Mucosa of descending colon (tissue), 3 donors: Measurements from ENCODE around the gene THAP7. TPM values are rescaled to one million over a fixed set of nuclear protein-coding genes. Genes with fewer than 3 reads are reported as not detected.

ENCODE experiments used
- ATAC-seq: fragments of 200-7000 bp; cut with Tn5 transposase; one replicate; pipeline ENCODE4 v1.9.1; 2020; ENCODE audit warnings: mild to moderate bottlenecking, moderate library complexity
- DNase-seq, 3 donors: peaks; one replicate each; pipeline ENCODE4 v3.0.0-alpha.2; 2020
- H3K36me3 ChIP-seq: fragments of 200-600 bp; one replicate; pipeline ENCODE4 v1.8.0; 2021; ENCODE audit warnings: low read depth, mild to moderate bottlenecking
- H3K4me1 ChIP-seq: fragments of 200-600 bp; one replicate; pipeline ENCODE4 v1.8.0; 2021; ENCODE audit warnings: low read depth, mild to moderate bottlenecking
- H3K4me3 ChIP-seq: fragments of 200-600 bp; one replicate; pipeline ENCODE4 v1.8.0; 2021; ENCODE audit warnings: mild to moderate bottlenecking
- H3K9me3 ChIP-seq: fragments of 200-600 bp; one replicate; pipeline ENCODE4 v1.8.0; 2021; ENCODE audit warnings: mild to moderate bottlenecking
- intact Hi-C, 2 donors: fragments of 100-400 bp; cut with DNase I in 1 of 2; cut with micrococcal nuclease in 1 of 2; formaldehyde crosslinking; loops; one replicate each; pipeline versions ENCODE4 v1.11.0 to v1.11.1; 2022; cut with DNase I, micrococcal nuclease
- total RNA-seq, 3 donors: library from RNA; stranded (reverse); fragmentation: NEBNext Ultra II Directional in 2 of 3; extraction: Animal tissue kit (Norgen Biotek cat#: 25700) in 2 of 3; gene quantifications; one replicate each; pipeline versions ENCODE4 v1.2.1 to v1.2.4, GENCODE V29; 2021 to 2023
- TF ChIP-seq, protein P1 (sequence below): fragments of 200-600 bp; IDR thresholded peaks from one replicate; pipeline ENCODE4 v1.8.0; 2022; ENCODE audit warnings: antibody characterized with exemption, mild to moderate bottlenecking
- donor health status: DM: no; HTN: no; CAD: no; lungs with moderate emphysema.
- donor health status: DM: no; HTN: no; CAD: no.
- donor health status: DM: no; HTN: yes; CAD: no.

THAP7 gene
- total RNA-seq, 3 donors from 2014 or later: 16.8 to 27.8 (median 19.8) TPM

GRCh38 chr22:20956258-20957101 lies 45.4 kb downstream of the THAP7 start:
- Histone ChIP-seq H3K4me3 (peak overlapping the region; percentile 67), H3K4me1 (peaks cover 54% of the 10 kb centered on the region), H3K9me3 (no peaks in the 10 kb centered on the region), H3K36me3 (no peaks in the 10 kb centered on the region)
- TF ChIP-seq, protein P1, sequence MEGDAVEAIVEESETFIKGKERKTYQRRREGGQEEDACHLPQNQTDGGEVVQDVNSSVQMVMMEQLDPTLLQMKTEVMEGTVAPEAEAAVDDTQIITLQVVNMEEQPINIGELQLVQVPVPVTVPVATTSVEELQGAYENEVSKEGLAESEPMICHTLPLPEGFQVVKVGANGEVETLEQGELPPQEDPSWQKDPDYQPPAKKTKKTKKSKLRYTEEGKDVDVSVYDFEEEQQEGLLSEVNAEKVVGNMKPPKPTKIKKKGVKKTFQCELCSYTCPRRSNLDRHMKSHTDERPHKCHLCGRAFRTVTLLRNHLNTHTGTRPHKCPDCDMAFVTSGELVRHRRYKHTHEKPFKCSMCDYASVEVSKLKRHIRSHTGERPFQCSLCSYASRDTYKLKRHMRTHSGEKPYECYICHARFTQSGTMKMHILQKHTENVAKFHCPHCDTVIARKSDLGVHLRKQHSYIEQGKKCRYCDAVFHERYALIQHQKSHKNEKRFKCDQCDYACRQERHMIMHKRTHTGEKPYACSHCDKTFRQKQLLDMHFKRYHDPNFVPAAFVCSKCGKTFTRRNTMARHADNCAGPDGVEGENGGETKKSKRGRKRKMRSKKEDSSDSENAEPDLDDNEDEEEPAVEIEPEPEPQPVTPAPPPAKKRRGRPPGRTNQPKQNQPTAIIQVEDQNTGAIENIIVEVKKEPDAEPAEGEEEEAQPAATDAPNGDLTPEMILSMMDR: no peak
- ATAC-seq: peak; percentile 59
- DNase-seq: peak; percentile 83 to 86 (median 86)
- intact Hi-C loops: loop anchor here in 1 of 2 donors (5.0 kb wide), 1 partner anchor 39 kb away; the partner anchor contains the start of gene CRKL

DNA sequence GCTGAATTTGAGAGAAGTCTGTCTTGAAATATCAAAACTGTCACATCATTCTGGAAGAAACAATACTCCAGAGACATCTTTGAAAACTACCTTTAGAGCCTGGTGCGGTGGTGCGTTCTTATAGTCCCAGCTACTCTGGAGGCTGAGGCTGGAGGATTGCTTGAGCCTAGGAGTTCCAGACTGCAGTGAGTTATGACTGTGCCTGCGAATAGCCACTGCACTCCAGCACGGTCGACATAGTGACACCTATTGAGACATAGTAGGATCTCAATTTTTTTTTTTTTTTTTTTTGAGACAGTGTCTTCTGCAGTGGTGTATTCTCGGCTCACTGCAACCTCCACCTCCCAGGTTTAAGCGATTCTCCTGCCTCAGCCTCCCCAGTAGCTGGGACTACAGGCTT lies 46.4 kb downstream of the THAP7 start:
- Histone ChIP-seq H3K36me3 (peaks cover 5% of the 10 kb centered on the region), H3K4me1 (peaks cover 63% of the 10 kb centered on the region), H3K4me3 (no peak overlapping the region), H3K9me3 (no peaks in the 10 kb centered on the region)
- intact Hi-C loops: loop anchor here in 1 of 2 donors (5.0 kb wide), 1 partner anchor 38 kb away; the partner anchor contains the start of gene CRKL
- ATAC-seq (no peak), DNase-seq (peak in 2 of 3 donors; percentile 20 to 26)
- TF ChIP-seq, protein P1: no peak

GRCh38 chr22:20953668-20954500 lies 48.0 kb downstream of the THAP7 start:
- peaks cover 5% of the 10 kb centered on the region for H3K36me3 ChIP-seq
- DNase-seq (peak in 2 of 3 donors; percentile 32 to 37), ATAC-seq (no peak)
- TF ChIP-seq, protein P1: no peak
- peaks cover 74% of the 10 kb centered on the region for H3K4me1 ChIP-seq
- H3K4me3 ChIP-seq: no peak overlapping the region
- no peaks in the 10 kb centered on the region for H3K9me3 ChIP-seq
- intact Hi-C loops: no loop called here

GRCh38 chr22:20953342-20953608 lies 48.6 kb downstream of the THAP7 start:
- no peak for DNase-seq
- intact Hi-C loops: no loop called here
- no peak overlapping the region for H3K4me3 ChIP-seq

GRCh38 chr22:20952544-20953341 lies 49.2 kb downstream of the THAP7 start:
- TF ChIP-seq, protein P1: no peak
- ATAC-seq: peak; percentile 55
- intact Hi-C loops: no loop called here
- Histone ChIP-seq H3K36me3 (peaks cover 5% of the 10 kb centered on the region), H3K9me3 (no peaks in the 10 kb centered on the region), H3K4me1 (peaks cover 71% of the 10 kb centered on the region), H3K4me3 (no peak overlapping the region)
- peak; percentile 79 to 88 (median 79) for DNase-seq

More at GRCh38 chr22:20953342-20953608, 48.6 kb downstream of the THAP7 start:
- peaks cover 5% of the 10 kb centered on the region for H3K36me3 ChIP-seq
- peaks cover 70% of the 10 kb centered on the region for H3K4me1 ChIP-seq
- no peaks in the 10 kb centered on the region for H3K9me3 ChIP-seq
- no peak for ATAC-seq
- TF ChIP-seq, protein P1: no peak
